Neuronal stem cell (in vitro differentiated cells): Measurements from ENCODE around the gene VENTX.

ENCODE experiments used
- DNase-seq: peaks from one replicate; pipeline ENCODE4 v3.0.0-alpha.2; 2013; ENCODE audit warnings: low spot score
- H2AFZ ChIP-seq: one replicate; pipeline ENCODE4 v1.6.1; 2013; ENCODE audit warnings: mild to moderate bottlenecking, low read length, inconsistent platforms
- H2AK5ac ChIP-seq: 2 replicates; pipeline ENCODE4 v1.6.1; 2013; ENCODE audit warnings: low read depth, mild to moderate bottlenecking, inconsistent platforms, low read length, moderate library complexity, mixed read lengths
- H2BK120ac ChIP-seq: 2 replicates; pipeline ENCODE4 v1.6.1; 2013; ENCODE audit warnings: low read depth, mild to moderate bottlenecking, inconsistent platforms, low read length, moderate library complexity, mixed read lengths
- H2BK12ac ChIP-seq: one replicate; pipeline ENCODE4 v1.6.1; 2013; ENCODE audit warnings: low read length, inconsistent platforms
- H2BK15ac ChIP-seq: 2 replicates; pipeline ENCODE4 v1.6.1; 2013; ENCODE audit warnings: mild to moderate bottlenecking, low read length, inconsistent platforms, mixed read lengths
- H2BK5ac ChIP-seq: one replicate; pipeline ENCODE4 v1.6.1; 2013; ENCODE audit warnings: inconsistent platforms, mild to moderate bottlenecking, low read length, moderate library complexity
- H3K14ac ChIP-seq: one replicate; pipeline ENCODE4 v1.6.1; 2013; ENCODE audit warnings: low read length, inconsistent platforms
- H3K18ac ChIP-seq: 2 replicates; pipeline ENCODE4 v1.6.1; 2013; ENCODE audit warnings: low read length, inconsistent platforms
- H3K23ac ChIP-seq: 2 replicates; pipeline ENCODE4 v1.6.1; 2013; ENCODE audit warnings: low read depth, mild to moderate bottlenecking, mixed read lengths, low read length, inconsistent platforms; ENCODE audit not compliant: poor library complexity
- H3K27ac ChIP-seq: replicated peaks from 3 replicates; pipeline ENCODE4 v1.5.1; 2013; ENCODE audit warnings: low read length, inconsistent platforms
- H3K27me3 ChIP-seq, 3 experiments: 2 replicates each; pipeline ENCODE4 v1.6.1; 2013; ENCODE audit warnings: low read length in 3 of 3, mild to moderate bottlenecking in 2 of 3, inconsistent platforms in 1 of 3, low read depth in 1 of 3, mixed read lengths in 1 of 3, moderate library complexity in 1 of 3; ENCODE audit not compliant: control insufficient read depth in 3 of 3, insufficient read depth in 3 of 3
- H3K36me3 ChIP-seq, 2 donors: replicated peaks in 1 of 2; 2 replicates each; pipeline ENCODE4 v1.6.1; 2013; ENCODE audit warnings: low read length in 2 of 2; ENCODE audit not compliant: control insufficient read depth in 2 of 2, insufficient read depth in 2 of 2
- H3K4ac ChIP-seq: 2 replicates; pipeline ENCODE4 v1.6.1; 2013; ENCODE audit warnings: inconsistent platforms, mild to moderate bottlenecking, low read length, moderate library complexity
- H3K4me1 ChIP-seq, 2 donors: 1 replicate in 1 of 2; 2 replicates in 1 of 2; pipeline ENCODE4 v1.6.1; 2013; ENCODE audit warnings: low read length in 2 of 2, low read depth in 1 of 2; ENCODE audit not compliant: control insufficient read depth in 2 of 2, insufficient read depth in 1 of 2
- H3K4me2 ChIP-seq: one replicate; pipeline ENCODE4 v1.6.1; 2013; ENCODE audit warnings: mild to moderate bottlenecking, low read length, inconsistent platforms; ENCODE audit not compliant: insufficient read depth, poor library complexity, severe bottlenecking
- H3K4me3 ChIP-seq, 2 donors: 2 replicates each; pipeline ENCODE4 v1.5.1; 2013; ENCODE audit warnings: low read length in 2 of 2, mild to moderate bottlenecking in 2 of 2, inconsistent platforms in 1 of 2, moderate library complexity in 1 of 2
- H3K79me1 ChIP-seq: one replicate; pipeline ENCODE4 v1.6.1; 2013; ENCODE audit warnings: low read depth, mild to moderate bottlenecking, inconsistent platforms, low read length, moderate library complexity
- H3K9ac ChIP-seq: one replicate; pipeline ENCODE4 v1.6.1; 2013; ENCODE audit warnings: mild to moderate bottlenecking, low read depth, low read length, inconsistent platforms; ENCODE audit not compliant: poor library complexity
- H3K9me3 ChIP-seq, 2 donors: replicated peaks in 1 of 2; 2 replicates each; pipeline versions ENCODE3 to v1.6.1; 2013; ENCODE audit warnings: low read length in 2 of 2, mild to moderate bottlenecking in 2 of 2, inconsistent platforms in 1 of 2, low read depth in 1 of 2, mixed read lengths in 1 of 2, moderate library complexity in 1 of 2; ENCODE audit not compliant: control insufficient read depth in 2 of 2, insufficient read depth in 1 of 2
- H4K8ac ChIP-seq: one replicate; pipeline ENCODE4 v1.6.1; 2013; ENCODE audit warnings: low read depth, mild to moderate bottlenecking, inconsistent platforms, low read length, moderate library complexity
- H4K91ac ChIP-seq: one replicate; pipeline ENCODE4 v1.6.1; 2013; ENCODE audit warnings: low read length, low read depth, mild to moderate bottlenecking, inconsistent platforms; ENCODE audit not compliant: poor library complexity
- WGBS, 2 donors: extraction: QIAGEN DNeasy Blood & Tissue Kit; methylation state at CpG; one replicate each; pipeline ENCODE4 v1.1.7; 2013; ENCODE audit warnings: missing lambda C conversion rate in 2 of 2, mixed read lengths in 1 of 2; ENCODE audit not compliant: insufficient read length in 2 of 2, insufficient replicate concordance in 1 of 2; ENCODE audit errors: extremely low coverage in 2 of 2; 5-methylcytosine and 5-hydroxymethylcytosine counted together

VENTX gene

DNA sequence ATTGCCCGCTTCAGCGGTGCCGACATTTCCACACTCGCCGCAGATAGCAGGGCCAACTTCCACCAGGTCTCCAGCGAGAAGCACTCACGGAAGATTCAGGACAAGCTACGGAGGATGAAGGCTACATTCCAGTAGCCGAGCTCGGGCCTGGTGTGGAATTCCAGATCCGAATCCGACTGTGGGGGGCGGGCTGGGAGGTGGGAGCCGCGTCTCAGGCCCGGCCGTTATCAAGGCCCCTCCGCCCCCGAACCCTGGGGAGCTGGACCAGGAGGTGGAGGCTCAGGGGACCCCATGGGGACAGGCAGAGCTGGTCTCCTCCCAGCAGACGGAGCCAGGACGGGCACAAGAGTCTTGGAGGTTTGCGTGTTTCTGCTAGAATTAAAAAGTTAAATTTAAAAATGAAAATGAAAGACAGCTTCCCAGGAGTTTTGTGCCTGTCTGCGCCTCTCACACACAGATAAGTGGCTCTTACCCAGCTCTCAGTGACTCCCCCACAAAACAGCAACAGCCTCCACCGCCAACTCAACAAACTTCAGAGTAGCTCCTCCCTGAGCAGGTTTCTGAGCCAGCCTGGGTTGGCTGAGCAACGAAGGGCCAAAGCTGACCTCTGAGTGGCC, 12.8 kb upstream of the VENTX start:
- H3K14ac ChIP-seq: peak overlapping the region; percentile 56
- H4K8ac ChIP-seq: no peak overlapping the region
- no peak overlapping the region for H3K4me3 ChIP-seq
- peak overlapping the region; percentile 97 for H2AK5ac ChIP-seq
- H4K91ac ChIP-seq: no peak overlapping the region
- DNase-seq: no peak
- H3K79me1 ChIP-seq: no peaks in the 10 kb centered on the region
- H2BK5ac ChIP-seq: peak overlapping the region; percentile 90
- H3K23ac ChIP-seq: peak overlapping the region; percentile 89
- no peak overlapping the region for H2BK12ac ChIP-seq
- no peak overlapping the region for H3K4ac ChIP-seq
- H3K4me1 ChIP-seq: peaks cover 1 to 7% of the 10 kb centered on the region in 2 donors
- peak overlapping the region; percentile 21 for H3K9ac ChIP-seq
- WGBS, 2 donors: no CpG with 5 or more reads among the region's 25 CpGs
- H3K18ac ChIP-seq: peak overlapping the region; percentile 97
- H3K27me3 ChIP-seq: peaks cover 4 to 39% (median 23%) of the 10 kb centered on the region in 3 experiments
- peak overlapping the region; percentile 85 for H2BK15ac ChIP-seq
- no peak overlapping the region for H3K27ac ChIP-seq
- H2AFZ ChIP-seq: peak overlapping the region; percentile 36
- no peaks in the 10 kb centered on the region for H3K36me3 ChIP-seq
- H2BK120ac ChIP-seq: peak overlapping the region; percentile 87
- no peaks in the 10 kb centered on the region for H3K9me3 ChIP-seq
- no peak overlapping the region for H3K4me2 ChIP-seq

DNA sequence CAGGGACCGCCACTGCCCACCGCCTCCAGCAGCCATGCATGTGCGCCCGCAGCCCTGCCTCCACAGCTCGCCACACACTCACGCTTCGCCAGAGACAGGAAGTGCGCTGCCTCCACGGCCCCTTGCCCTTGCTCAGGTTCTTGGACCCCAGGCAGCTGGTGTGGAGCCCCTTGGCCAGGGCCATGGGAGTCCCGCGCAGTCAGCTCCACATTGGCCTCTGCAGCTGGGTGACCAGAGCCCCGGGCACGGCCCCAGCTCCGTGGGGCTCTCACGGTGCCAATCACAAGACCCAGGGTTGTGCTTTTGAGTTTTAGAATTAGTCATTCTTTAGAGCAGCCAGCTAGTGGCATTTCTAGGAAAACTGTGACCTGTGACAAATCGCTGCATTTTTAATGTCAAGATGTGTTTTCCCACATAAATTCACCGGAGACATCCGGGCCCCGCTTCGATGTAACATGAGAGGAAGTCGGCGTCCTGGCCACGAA, 11.9 kb upstream of the VENTX start:
- DNase-seq: no peak
- peak overlapping the region; percentile 97 for H3K18ac ChIP-seq
- H2BK5ac ChIP-seq: peak overlapping the region; percentile 90
- no CpG with 5 or more reads among the region's 23 CpGs for WGBS, 2 donors
- peak overlapping the region; percentile 36 for H2AFZ ChIP-seq
- H3K4me3 ChIP-seq: no peak overlapping the region
- H3K4me1 ChIP-seq: peaks cover 1 to 7% of the 10 kb centered on the region in 2 donors
- no peaks in the 10 kb centered on the region for H3K36me3 ChIP-seq
- H4K8ac ChIP-seq: peak overlapping the region; percentile 98
- H4K91ac ChIP-seq: no peak overlapping the region
- H2BK15ac ChIP-seq: peak overlapping the region; percentile 85
- no peaks in the 10 kb centered on the region for H3K79me1 ChIP-seq
- H2BK120ac ChIP-seq: no peak overlapping the region
- H2AK5ac ChIP-seq: peak overlapping the region; percentile 97
- H3K4ac ChIP-seq: no peak overlapping the region
- no peak overlapping the region for H3K9ac ChIP-seq
- H3K9me3 ChIP-seq: no peaks in the 10 kb centered on the region
- peak overlapping the region; percentile 73 for H2BK12ac ChIP-seq
- H3K27ac ChIP-seq: no peak overlapping the region
- peaks cover 8 to 43% (median 30%) of the 10 kb centered on the region in 3 experiments for H3K27me3 ChIP-seq
- peak overlapping the region; percentile 89 for H3K23ac ChIP-seq
- H3K14ac ChIP-seq: peak overlapping the region; percentile 82
- H3K4me2 ChIP-seq: no peak overlapping the region

DNA sequence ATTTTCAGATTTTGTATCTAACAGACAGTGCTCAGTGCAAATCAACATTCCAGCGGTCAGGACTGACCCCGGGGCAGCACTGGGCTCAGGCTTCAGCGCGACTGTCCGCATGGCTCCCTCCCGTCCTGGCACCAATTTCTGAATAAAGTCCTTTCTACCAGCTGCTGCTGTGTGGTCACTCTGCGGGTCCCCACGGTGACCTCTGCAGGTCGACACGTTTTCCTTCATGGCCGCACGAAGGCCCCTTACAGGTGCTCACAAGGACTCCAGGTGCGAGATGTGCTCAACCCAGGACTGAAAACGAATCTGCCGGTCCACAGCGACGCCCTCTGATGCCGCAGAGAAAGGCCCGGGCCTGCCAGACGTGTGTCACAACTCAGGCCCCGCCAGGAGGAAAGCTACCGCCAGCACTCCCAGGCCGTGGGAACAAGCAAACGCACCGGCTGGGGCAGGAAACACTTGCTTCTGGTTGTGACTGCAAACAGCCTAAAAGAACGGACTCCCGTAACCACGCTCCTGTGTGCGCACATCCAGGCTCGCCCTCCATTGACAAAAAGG, 11.3 kb upstream of the VENTX start:
- Histone ChIP-seq H2AFZ (no peak overlapping the region), H2BK120ac (no peak overlapping the region), H3K4me2 (no peak overlapping the region), H3K18ac (peak overlapping the region; percentile 80), H3K9me3 (peaks cover 0 to 3% of the 10 kb centered on the region in 2 donors), H3K79me1 (no peaks in the 10 kb centered on the region), H3K23ac (no peak overlapping the region), H3K4me3 (no peak overlapping the region), H4K8ac (no peak overlapping the region), H3K14ac (no peak overlapping the region), H2AK5ac (no peak overlapping the region), H3K27ac (no peak overlapping the region), H3K9ac (no peak overlapping the region), H3K27me3 (peaks cover 13 to 41% (median 33%) of the 10 kb centered on the region in 3 experiments), H2BK15ac (no peak overlapping the region), H3K4me1 (peaks cover 1 to 7% of the 10 kb centered on the region in 2 donors), H4K91ac (no peak overlapping the region), H2BK5ac (peak overlapping the region; percentile 87), H2BK12ac (no peak overlapping the region), H3K4ac (no peak overlapping the region), H3K36me3 (no peaks in the 10 kb centered on the region)
- DNase-seq: no peak
- no CpG with 5 or more reads among the region's 30 CpGs for WGBS, 2 donors

DNA sequence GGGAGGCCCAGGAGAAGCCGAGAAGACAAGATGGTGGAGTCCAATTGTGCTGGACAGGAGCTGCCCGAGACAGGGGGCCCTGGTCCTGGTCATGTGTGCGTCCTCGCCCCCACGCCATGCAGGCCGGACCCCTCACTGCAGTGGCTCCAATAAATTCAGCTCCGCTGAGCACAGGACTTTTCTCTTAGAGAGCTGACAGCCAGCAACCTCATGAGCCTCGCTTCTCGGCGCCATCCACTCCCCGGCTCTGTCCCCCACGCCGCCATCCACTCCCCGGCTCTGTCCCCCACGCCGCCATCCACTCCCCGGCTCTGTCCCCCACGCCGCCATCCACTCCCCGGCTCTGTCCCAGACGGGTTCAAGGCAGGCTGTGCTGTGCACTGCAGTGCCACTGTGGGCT, 10.4 kb upstream of the VENTX start:
- H2BK5ac ChIP-seq: no peak overlapping the region
- whole genome bisulfite sequencing, 2 donors: no CpG with 5 or more reads among the region's 21 CpGs
- H3K18ac ChIP-seq: no peak overlapping the region
- H3K27ac ChIP-seq: no peak overlapping the region
- peaks cover 19 to 49% (median 42%) of the 10 kb centered on the region in 3 experiments for H3K27me3 ChIP-seq
- peak overlapping the region; percentile 38 for H3K14ac ChIP-seq
- H3K4me1 ChIP-seq: peaks cover 1 to 7% of the 10 kb centered on the region in 2 donors
- H2BK12ac ChIP-seq: no peak overlapping the region
- H3K79me1 ChIP-seq: no peaks in the 10 kb centered on the region
- no peaks in the 10 kb centered on the region for H3K36me3 ChIP-seq
- H4K8ac ChIP-seq: no peak overlapping the region
- peaks cover 0 to 11% of the 10 kb centered on the region in 2 donors for H3K9me3 ChIP-seq
- no peak overlapping the region for H3K4me2 ChIP-seq
- no peak overlapping the region for H2BK15ac ChIP-seq
- H3K4ac ChIP-seq: no peak overlapping the region
- H2AK5ac ChIP-seq: no peak overlapping the region
- no peak overlapping the region for H2BK120ac ChIP-seq
- no peak overlapping the region for H2AFZ ChIP-seq
- no peak overlapping the region for H3K9ac ChIP-seq
- DNase-seq: no peak
- H3K23ac ChIP-seq: no peak overlapping the region
- no peak overlapping the region for H3K4me3 ChIP-seq
- no peak overlapping the region for H4K91ac ChIP-seq
